Smooth muscle cell (in vitro differentiated cells): ENCODE results near the gene BAIAP3. TPM values are rescaled to one million over a fixed set of nuclear protein-coding genes. Genes with fewer than 3 reads are reported as not detected.

Experiments
- DNase-seq: peaks from one replicate; lab custom pipeline; 2025; ENCODE audit not compliant: unreplicated experiment; lab: John Stamatoyannopoulos, UW
- H2AFZ ChIP-seq: fragments of 200-600 bp; sonication (generic); 2 replicates; pipeline ENCODE4 v1.6.0; 2016; ENCODE audit warnings: antibody characterized with exemption, low read depth, mild to moderate bottlenecking
- H3F3A ChIP-seq: fragments of 200-600 bp; sonication (generic); 2 replicates; pipeline ENCODE4 v1.6.0; 2017; ENCODE audit warnings: antibody characterized with exemption, low read depth
- H3K27ac ChIP-seq: fragments of 200-600 bp; sonication (generic); 2 replicates; pipeline ENCODE4 v1.5.1; 2016; ENCODE audit warnings: low read depth, mild to moderate bottlenecking
- H3K27me3 ChIP-seq: fragments of 200-600 bp; sonication (generic); 2 replicates; pipeline ENCODE4 v1.6.1; 2016; ENCODE audit warnings: low read depth, mild to moderate bottlenecking
- H3K36me3 ChIP-seq: fragments of 200-600 bp; sonication (generic); 2 replicates; pipeline ENCODE4 v1.5.1; 2016; ENCODE audit warnings: low read depth
- H3K4me1 ChIP-seq: fragments of 200-600 bp; sonication (generic); 2 replicates; pipeline ENCODE4 v1.5.1; 2016; ENCODE audit warnings: low read depth
- H3K4me2 ChIP-seq: fragments of 200-600 bp; sonication (generic); 2 replicates; pipeline ENCODE4 v1.6.0; 2016; ENCODE audit warnings: mild to moderate bottlenecking
- H3K4me3 ChIP-seq: fragments of 200-600 bp; sonication (generic); 2 replicates; pipeline ENCODE4 v1.5.1; 2016; ENCODE audit warnings: mild to moderate bottlenecking
- H3K79me2 ChIP-seq: fragments of 200-600 bp; sonication (generic); 2 replicates; pipeline ENCODE4 v1.6.0; 2016; ENCODE audit warnings: low read depth, mild to moderate bottlenecking
- H3K9ac ChIP-seq: fragments of 200-600 bp; sonication (generic); 2 replicates; pipeline ENCODE4 v1.6.0; 2016; ENCODE audit warnings: low read depth
- H3K9me3 ChIP-seq: fragments of 200-600 bp; sonication (generic); replicated peaks from 2 replicates; pipeline ENCODE4 v1.5.1; 2016; ENCODE audit warnings: low read depth
- H4K20me1 ChIP-seq: fragments of 200-600 bp; sonication (generic); 2 replicates; pipeline ENCODE4 v1.6.0; 2016; ENCODE audit warnings: low read depth
- CTCF ChIP-seq: fragments of 200-600 bp; sonication (generic); IDR thresholded peaks from 2 replicates; pipeline ENCODE4 v1.5.1; 2017; ENCODE audit warnings: borderline replicate concordance, mild to moderate bottlenecking, antibody characterized with exemption; ENCODE audit not compliant: insufficient read depth, poor library complexity, severe bottlenecking
- WGBS: methylation state at CpG from one replicate; pipeline ENCODE4 v1.1.7; 2016; ENCODE audit warnings: low lambda C conversion rate; 5-methylcytosine and 5-hydroxymethylcytosine counted together
- polyA plus RNA-seq: library from polyadenylated mRNA; unstranded; fragments of >200 nt; fragmentation: Nextera tagmentation; extraction: Ambion mirVana; gene quantifications from 2 replicates; pipeline ENCODE4 v1.2.1, GENCODE V29; 2016
- total RNA-seq: library from RNA; depleted of rRNA; stranded (reverse); fragments of >200 nt; gene quantifications from 2 replicates; pipeline ENCODE4 v1.2.3, GENCODE V29; 2014

BAIAP3 gene
- total and polyA plus RNA-seq, 2 experiments from 2014 or later, result 0.31 to 0.51 TPM

GRCh38 chr16:1344499-1344898 lies 11.1 kb downstream of the BAIAP3 start:
- no peak for TF ChIP-seq CTCF
- Histone ChIP-seq H3K27ac (no peak overlapping the region), H3K4me3 (no peak overlapping the region), H3K4me1 (no peaks in the 10 kb centered on the region), H4K20me1 (no peaks in the 10 kb centered on the region), H3K36me3 (no peaks in the 10 kb centered on the region), H3K9ac (no peak overlapping the region), H3K27me3 (no peaks in the 10 kb centered on the region), H3K79me2 (no peaks in the 10 kb centered on the region), H3K9me3 (no peaks in the 10 kb centered on the region), H3K4me2 (no peak overlapping the region), H2AFZ (no peak overlapping the region), H3F3A (no peaks in the 10 kb centered on the region)
- DNase-seq, result no peak
- 94% methylated on average over 14 of the region's 14 CpGs for WGBS

GRCh38 chr16:1345087-1345486 lies 11.6 kb downstream of the BAIAP3 start:
- Histone ChIP-seq H2AFZ (no peak overlapping the region), H3K9me3 (no peaks in the 10 kb centered on the region), H3K27me3 (no peaks in the 10 kb centered on the region), H3K4me2 (no peak overlapping the region), H3K4me1 (no peaks in the 10 kb centered on the region), H3K27ac (no peak overlapping the region), H3K79me2 (peaks cover 1% of the 10 kb centered on the region), H3K4me3 (no peak overlapping the region), H3K9ac (no peak overlapping the region), H4K20me1 (no peaks in the 10 kb centered on the region), H3K36me3 (no peaks in the 10 kb centered on the region), H3F3A (no peaks in the 10 kb centered on the region)
- TF ChIP-seq CTCF, result no peak
- DNase-seq, result no peak
- WGBS, result 77% methylated on average over 7 of the region's 11 CpGs

GRCh38 chr16:1345651-1346421 lies 12.4 kb downstream of the BAIAP3 start:
- no peak for DNase-seq
- Histone ChIP-seq H3K4me2 (no peak overlapping the region), H4K20me1 (no peaks in the 10 kb centered on the region), H3K4me3 (no peak overlapping the region), H3K79me2 (peaks cover 9% of the 10 kb centered on the region), H3K27me3 (no peaks in the 10 kb centered on the region), H3K9me3 (no peaks in the 10 kb centered on the region), H3K36me3 (no peaks in the 10 kb centered on the region), H3K9ac (no peak overlapping the region), H2AFZ (no peak overlapping the region), H3K4me1 (no peaks in the 10 kb centered on the region), H3K27ac (no peak overlapping the region), H3F3A (no peaks in the 10 kb centered on the region)
- no peak for TF ChIP-seq CTCF
- 85% methylated on average over 26 of the region's 31 CpGs for WGBS
